K562 (cell line): Measurements from ENCODE around the gene OR1J1. TPM values are rescaled to one million over a fixed set of nuclear protein-coding genes. Genes with fewer than 3 reads are reported as not detected.

Experiments used
- ATAC-seq: fragments of 200-7000 bp; cut with Tn5 transposase; 3 replicates; pipeline ENCODE4 v1.9.1; 2020; ENCODE audit warnings: moderate library complexity
- BruUV-seq: library from RNA; stranded (reverse); fragments of 400-500 nt; replicated peaks from 2 replicates; lab custom pipeline; 2021; lab: Mats Ljungman, UMichigan
- CTCF ChIA-PET: fragments of 300-600 bp; formaldehyde crosslinking; extraction: SDS; loops from one replicate; lab custom pipeline; 2021; ENCODE audit warnings: low intra/inter-chr PET ratio; lab: Yijun Ruan, JAX
- POLR2A ChIA-PET: fragments of 300-600, 350-650 bp; sonication (Branson Sonifier 250); formaldehyde crosslinking; extraction: SDS; loops from one replicate; lab custom pipeline; 2021; ENCODE audit warnings: antibody characterized with exemption, inconsistent platforms; lab: Yijun Ruan, JAX
- DNase-seq, 4 experiments: peaks; one replicate each; pipeline versions ENCODE4 v3.0.0 to v3.0.0-alpha.2; 2011 to 2018; ENCODE audit warnings: low spot score in 3 of 4, mixed read lengths in 3 of 4; ENCODE audit errors: extremely low read depth in 1 of 4
- FAIRE-seq: peaks from 2 replicates; lab custom pipeline; 2011; peaks lifted over from hg19 to GRCh38; lab: Jason Lieb, UNC
- H2AFZ ChIP-seq: 2 replicates; pipeline ENCODE4 v1.6.0; 2011; ENCODE audit warnings: low read depth, low read length, control low read depth, inconsistent platforms
- H3K27ac ChIP-seq: fragments of 200-600 bp; 3 replicates; pipeline ENCODE4 v1.8.0; 2011; ENCODE audit warnings: low read depth, mild to moderate bottlenecking, control low read depth, inconsistent platforms, low read length, moderate library complexity, mixed read lengths; ENCODE audit errors: extremely low read depth
- H3K27me3 ChIP-seq, 2 experiments: fragments of 300-600 bp in 1 of 2; 2 replicates in 1 of 2; 3 replicates in 1 of 2; pipeline versions ENCODE4 v1.6.0 to v1.8.0; 2011; ENCODE audit warnings: inconsistent platforms in 2 of 2, low read length in 2 of 2, mild to moderate bottlenecking in 1 of 2, mixed read lengths in 1 of 2, moderate library complexity in 1 of 2; ENCODE audit not compliant: control insufficient read depth in 2 of 2, insufficient read depth in 2 of 2
- H3K36me3 ChIP-seq: fragments of 300-600 bp; 3 replicates; pipeline ENCODE4 v1.8.0; 2011; ENCODE audit warnings: mild to moderate bottlenecking, low read length, inconsistent platforms; ENCODE audit not compliant: control insufficient read depth, insufficient read depth
- H3K4me1 ChIP-seq, 2 experiments: fragments of 200-600 bp in 1 of 2; replicated peaks in 1 of 2; 2 replicates in 1 of 2; 3 replicates in 1 of 2; pipeline versions ENCODE4 v1.5.1 to v1.8.0; 2011; ENCODE audit warnings: inconsistent platforms in 2 of 2, low read length in 2 of 2, mild to moderate bottlenecking in 1 of 2, mixed read lengths in 1 of 2, moderate library complexity in 1 of 2; ENCODE audit not compliant: control insufficient read depth in 2 of 2, insufficient read depth in 2 of 2
- H3K4me2 ChIP-seq: 2 replicates; pipeline ENCODE4 v1.6.1; 2011; ENCODE audit warnings: low read length, control low read depth, inconsistent platforms, mixed read lengths; ENCODE audit not compliant: insufficient read depth
- H3K4me3 ChIP-seq: fragments of 200-600 bp; sonication (generic), shearing (Covaris generic); 2 replicates; pipeline ENCODE4 v1.5.1; 2016; ENCODE audit warnings: control low read depth, inconsistent platforms
- H3K79me2 ChIP-seq: fragments of 200-600 bp; 3 replicates; pipeline ENCODE4 v1.8.0; 2011; ENCODE audit warnings: low read length, inconsistent platforms; ENCODE audit not compliant: control insufficient read depth, insufficient read depth
- H3K9ac ChIP-seq, 2 experiments: 2 replicates each; pipeline versions ENCODE4 v1.6.0 to v1.6.1; 2011; ENCODE audit warnings: low read depth in 2 of 2, low read length in 2 of 2, control low read depth in 1 of 2, inconsistent platforms in 1 of 2, mild to moderate bottlenecking in 1 of 2, mixed read lengths in 1 of 2; ENCODE audit not compliant: insufficient read depth in 1 of 2
- H3K9me1 ChIP-seq: one replicate; pipeline ENCODE4 v1.6.0; 2011; ENCODE audit warnings: inconsistent platforms, mild to moderate bottlenecking, low read length, moderate library complexity; ENCODE audit not compliant: control insufficient read depth, insufficient read depth
- H3K9me3 ChIP-seq: replicated peaks from 2 replicates; pipeline ENCODE4 v1.5.1; 2011; ENCODE audit warnings: low read depth, low read length, inconsistent platforms; ENCODE audit not compliant: control insufficient read depth, insufficient read depth
- H4K20me1 ChIP-seq: replicated peaks from 2 replicates; pipeline ENCODE4 v1.6.1; 2011; ENCODE audit warnings: low read length, inconsistent platforms, mixed read lengths; ENCODE audit not compliant: control insufficient read depth, insufficient read depth
- CEBPB ChIP-seq: fragments of 450-650 bp; IDR thresholded peaks from 2 replicates; pipeline ENCODE4 v1.6.1; 2016; ENCODE audit warnings: missing genetic modification characterization, missing compliant biosample characterization
- CREB1 ChIP-seq, 2 experiments: sonication (generic) in 1 of 2; formaldehyde crosslinking in 1 of 2; IDR thresholded peaks; 2 replicates each; pipeline versions ENCODE4 v1.6.1 to v1.8.0; 2012 to 2022; ENCODE audit warnings: inconsistent platforms in 1 of 2, mild to moderate bottlenecking in 1 of 2, missing genetic modification reagents in 1 of 2, moderate library complexity in 1 of 2
- EZH2 ChIP-seq: IDR thresholded peaks from 2 replicates; pipeline ENCODE4 v1.6.1; 2012; ENCODE audit warnings: low read depth, mild to moderate bottlenecking, inconsistent platforms, low read length, borderline replicate concordance
- HLTF ChIP-seq: fragments of 450-650 bp; IDR thresholded peaks from 2 replicates; pipeline ENCODE4 v1.6.1; 2016
- HOMEZ ChIP-seq: fragments of 250-450 bp; sonication (Bioruptor Pico); IDR thresholded peaks from 2 replicates; pipeline ENCODE4 v1.4.0; 2020; ENCODE audit warnings: mild to moderate bottlenecking, moderate library complexity
- JUN ChIP-seq, 2 experiments: sonication (generic) in 1 of 2; formaldehyde crosslinking in 1 of 2; IDR thresholded peaks; 2 replicates each; pipeline versions ENCODE4 v1.6.1 to v1.8.0; 2012 to 2022; ENCODE audit warnings: borderline replicate concordance in 2 of 2, mild to moderate bottlenecking in 2 of 2, improper control_type of control experiment in 1 of 2, low read depth in 1 of 2, low read length in 1 of 2, missing genetic modification reagents in 1 of 2
- NFIC ChIP-seq: fragments of 450-650 bp; IDR thresholded peaks from 2 replicates; pipeline ENCODE4 v1.6.1; 2017; ENCODE audit warnings: mild to moderate bottlenecking, inconsistent platforms
- POLR2AphosphoS2 ChIP-seq: IDR thresholded peaks from 2 replicates; pipeline ENCODE4 v1.6.1; 2012; ENCODE audit warnings: low read length, improper control_type of control experiment
- PRPF4 ChIP-seq: fragments of 200-400 bp; formaldehyde crosslinking; IDR thresholded peaks from one replicate; pipeline ENCODE4 v1.6.1; 2017; ENCODE audit warnings: low read length, low read depth, mild to moderate bottlenecking; ENCODE audit not compliant: insufficient read depth, poor library complexity, severe bottlenecking
- RAD21 ChIP-seq, 2 experiments: fragments of 250-450 bp in 1 of 2; fragments of 450-650 bp in 1 of 2; sonication (Bioruptor Pico) in 1 of 2; formaldehyde crosslinking in 1 of 2; IDR thresholded peaks in 1 of 2; conservative IDR thresholded peaks in 1 of 2; 2 replicates each; pipeline versions ENCODE4 v1.4.0 to v1.8.0; 2020 to 2022; ENCODE audit warnings: mild to moderate bottlenecking in 2 of 2, moderate library complexity in 1 of 2
- SMARCB1 ChIP-seq: IDR thresholded peaks from 2 replicates; pipeline ENCODE4 v1.6.1; 2011; ENCODE audit warnings: improper control_type of control experiment, low read depth; ENCODE audit not compliant: insufficient read length
- ZBTB49 ChIP-seq: sonication (generic); formaldehyde crosslinking; IDR thresholded peaks from 2 replicates; pipeline ENCODE4 v1.8.0; 2022; ENCODE audit warnings: missing genetic modification reagents, mild to moderate bottlenecking, borderline replicate concordance
- ZNF23 ChIP-seq: fragments of 250-450 bp; sonication (Bioruptor Pico); IDR thresholded peaks from 2 replicates; pipeline ENCODE4 v1.4.0; 2020; ENCODE audit warnings: mild to moderate bottlenecking
- ZNF445 ChIP-seq: fragments of 250-450 bp; sonication (Bioruptor Pico); IDR thresholded peaks from 2 replicates; pipeline ENCODE4 v1.4.0; 2020; ENCODE audit warnings: low read depth, mild to moderate bottlenecking, moderate library complexity
- WGBS: fragments of 100-300 bp; shearing (Covaris generic); methylation state at CpG from one replicate; pipeline ENCODE4 v1.1.6; 2016; ENCODE audit warnings: low coverage, mixed read lengths; ENCODE audit not compliant: insufficient coverage; ENCODE audit errors: missing lambda C conversion rate; 5-methylcytosine and 5-hydroxymethylcytosine counted together
- in situ Hi-C: fragments of 300-500 bp; cut with MboI; formaldehyde crosslinking; loops from 4 replicates; pipeline ENCODE4 v1.15.0; 2018; ENCODE audit warnings: inconsistent platforms, mixed read lengths
- intact Hi-C: fragments of 100-400 bp; cut with micrococcal nuclease; formaldehyde crosslinking; loops from 2 replicates; pipeline ENCODE4 v1.14.2; 2022
- polyA plus RNA-seq, 8 experiments: library from polyadenylated mRNA; depleted of rRNA in 4 of 8; stranded (reverse) in 5 of 8; unstranded in 3 of 8; fragments of >200 nt; fragmentation: Nextera tagmentation in 2 of 8; fragmentation: Illumina TruSeq in 1 of 8; extraction: Ambion mirVana in 2 of 8; extraction: Trizol in 1 of 8; gene quantifications; 2 replicates each; pipeline versions ENCODE4 v1.2.1 to v1.2.3, GENCODE V29; 2011 to 2014; ENCODE audit warnings: inconsistent platforms in 1 of 8, missing spikeins in 1 of 8
- total RNA-seq, 7 experiments: library from RNA; depleted of rRNA in 6 of 7; stranded (reverse); fragments of >200 nt in 6 of 7; fragmentation: Illumina TruSeq in 2 of 7; extraction: Trizol in 2 of 7; gene quantifications; 2 replicates each; pipeline versions ENCODE4 v1.2.1 to v1.2.3, GENCODE V29; 2011 to 2021; ENCODE audit warnings: low replicate concordance in 1 of 7
- TF ChIP-seq, protein P1 (sequence below): fragments of 250-450 bp; sonication (Bioruptor Pico); IDR thresholded peaks from 2 replicates; pipeline ENCODE4 v1.8.0; 2021; ENCODE audit warnings: moderate library complexity, mild to moderate bottlenecking, inconsistent platforms

Gene OR1J1
- total and polyA plus RNA-seq, 9 of the 15 experiments (the other 6 are each of a cell fraction or from before 2014, with no cell fraction given): not detected

DNA sequence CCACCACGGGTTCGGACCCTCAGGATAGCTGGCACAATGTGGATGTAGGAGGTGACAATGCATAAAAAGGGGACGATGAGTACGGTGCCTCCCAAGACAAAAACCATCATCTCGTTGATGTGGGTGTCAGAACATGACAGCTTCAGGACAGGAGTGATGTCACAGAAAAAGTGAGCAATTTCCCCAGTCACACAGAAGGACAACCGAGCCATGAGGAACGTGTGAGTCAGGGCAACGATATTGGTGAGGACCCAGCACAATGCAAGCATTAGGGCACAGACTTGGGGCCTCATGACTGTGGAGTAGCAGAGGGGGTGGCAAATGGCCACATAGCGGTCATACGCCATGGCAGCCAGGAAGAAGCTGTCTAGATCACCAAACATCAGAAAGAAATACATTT is 48.9 kb upstream of the OR1J1 start (continued):
- no peak for TF ChIP-seq ZBTB49 (CRISPR knock-in tag)

DNA sequence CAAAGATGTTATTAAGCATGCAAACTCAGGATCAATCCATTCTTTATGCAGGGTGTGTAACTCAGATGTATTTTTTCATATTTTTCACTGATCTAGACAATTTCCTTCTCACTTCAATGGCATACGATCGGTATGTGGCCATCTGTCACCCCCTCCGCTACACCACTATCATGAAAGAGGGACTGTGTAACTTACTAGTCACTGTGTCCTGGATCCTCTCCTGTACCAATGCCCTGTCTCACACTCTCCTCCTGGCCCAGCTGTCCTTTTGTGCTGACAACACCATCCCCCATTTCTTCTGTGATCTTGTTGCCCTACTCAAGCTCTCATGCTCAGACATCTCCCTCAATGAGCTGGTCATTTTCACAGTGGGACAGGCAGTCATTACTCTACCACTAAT is 41.6 kb upstream of the OR1J1 start:
- no peak for FAIRE-seq
- CTCF ChIA-PET: no interaction called here
- no peak overlapping the region for H3K4me3 ChIP-seq
- TF ChIP-seq HLTF (no peak), EZH2 (no peak), PRPF4 (no peak), ZNF23 (CRISPR knock-in tag) (no peak), SMARCB1 (no peak), CEBPB (tag) (no peak), CREB1 (IDR thresholded peaks at IDR 0.05) (no peak), CREB1 (CRISPR knock-in tag; IDR thresholded peaks at IDR 0.05) (no peak), JUN (IDR thresholded peaks at IDR 0.05; ENCODE audit: borderline replicate concordance, low read depth, low read length) (no peak), JUN (CRISPR knock-in tag; IDR thresholded peaks at IDR 0.05; ENCODE audit: borderline replicate concordance) (no peak), NFIC (no peak), RAD21 (CRISPR knock-in tag; conservative IDR thresholded peaks at IDR 0.05 in 1 of 2, IDR thresholded peaks at IDR 0.05 in 1 of 2) (no peak), ZNF445 (CRISPR knock-in tag) (no peak), POLR2AphosphoS2 (no peak), HOMEZ (CRISPR knock-in tag) (no peak)
- TF ChIP-seq, protein P1, sequence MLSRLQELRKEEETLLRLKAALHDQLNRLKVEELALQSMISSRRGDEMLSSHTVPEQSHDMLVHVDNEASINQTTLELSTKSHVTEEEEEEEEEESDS: no peak
- TF ChIP-seq, all 486 proteins: peak for 0
- Histone ChIP-seq H3K9ac (no peak overlapping the region), H3K27me3 (peaks cover 5 to 19% of the 10 kb centered on the region in 2 experiments; a peak in 4 of 5 replicates), H2AFZ (no peak overlapping the region), H3K4me1 (no peaks in the 10 kb centered on the region), H3K4me2 (no peak overlapping the region), H3K36me3 (no peaks in the 10 kb centered on the region), H3K9me3 (no peaks in the 10 kb centered on the region), H3K9me1 (no peaks in the 10 kb centered on the region), H3K79me2 (no peaks in the 10 kb centered on the region), H4K20me1 (no peaks in the 10 kb centered on the region), H3K27ac (no peak overlapping the region)
- ATAC-seq (no peak), DNase-seq (no peak)
- WGBS: 3% methylated on average over 3 of the region's 3 CpGs
- in situ Hi-C loops (no loop called here), intact Hi-C loops (no loop called here)
- no TSS peak for BruUV-seq
- POLR2A ChIA-PET: no interaction called here
